ENCODE results near the gene NUDT8. TPM values are rescaled to one million over a fixed set of nuclear protein-coding genes. Genes with fewer than 3 reads are reported as not detected.

Gene NUDT8
- total and polyA plus RNA-seq, 10 of the 15 experiments (the other 5 are each of a cell fraction or from before 2014, with no cell fraction given) = 0.32 to 18.2 (median 9.8) TPM

DNA sequence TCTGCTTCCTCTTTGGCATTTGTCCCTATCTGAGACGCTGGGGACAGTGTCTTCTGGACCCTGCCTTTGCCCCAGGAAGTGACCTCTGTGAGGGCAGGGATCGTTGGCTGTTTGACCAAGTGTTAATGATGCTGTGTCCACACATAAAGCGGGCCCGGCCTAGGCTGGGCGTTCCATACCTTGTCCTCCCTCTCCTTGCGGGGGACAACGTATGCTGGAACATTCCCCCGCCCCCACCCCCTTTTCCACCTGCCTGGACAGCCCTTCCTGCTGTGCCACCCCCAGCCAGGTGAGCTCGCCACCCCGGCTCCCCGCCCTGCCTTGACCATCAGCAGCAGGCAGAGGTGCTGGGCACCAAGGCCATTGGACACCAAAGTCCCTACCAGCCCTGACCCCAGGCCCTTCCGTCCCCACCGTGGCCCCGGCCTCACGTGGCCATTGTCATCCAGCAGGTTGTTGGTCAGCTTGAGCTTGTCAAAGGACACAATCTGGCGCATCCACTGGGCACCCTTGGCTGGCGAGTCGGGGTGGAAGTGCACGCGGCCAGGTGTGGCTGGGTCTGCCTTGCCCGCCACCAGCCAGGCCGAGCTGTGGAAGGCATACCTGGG lies 4.1 kb upstream of the NUDT8 start (continued):
- TF ChIP-seq, protein P1, sequence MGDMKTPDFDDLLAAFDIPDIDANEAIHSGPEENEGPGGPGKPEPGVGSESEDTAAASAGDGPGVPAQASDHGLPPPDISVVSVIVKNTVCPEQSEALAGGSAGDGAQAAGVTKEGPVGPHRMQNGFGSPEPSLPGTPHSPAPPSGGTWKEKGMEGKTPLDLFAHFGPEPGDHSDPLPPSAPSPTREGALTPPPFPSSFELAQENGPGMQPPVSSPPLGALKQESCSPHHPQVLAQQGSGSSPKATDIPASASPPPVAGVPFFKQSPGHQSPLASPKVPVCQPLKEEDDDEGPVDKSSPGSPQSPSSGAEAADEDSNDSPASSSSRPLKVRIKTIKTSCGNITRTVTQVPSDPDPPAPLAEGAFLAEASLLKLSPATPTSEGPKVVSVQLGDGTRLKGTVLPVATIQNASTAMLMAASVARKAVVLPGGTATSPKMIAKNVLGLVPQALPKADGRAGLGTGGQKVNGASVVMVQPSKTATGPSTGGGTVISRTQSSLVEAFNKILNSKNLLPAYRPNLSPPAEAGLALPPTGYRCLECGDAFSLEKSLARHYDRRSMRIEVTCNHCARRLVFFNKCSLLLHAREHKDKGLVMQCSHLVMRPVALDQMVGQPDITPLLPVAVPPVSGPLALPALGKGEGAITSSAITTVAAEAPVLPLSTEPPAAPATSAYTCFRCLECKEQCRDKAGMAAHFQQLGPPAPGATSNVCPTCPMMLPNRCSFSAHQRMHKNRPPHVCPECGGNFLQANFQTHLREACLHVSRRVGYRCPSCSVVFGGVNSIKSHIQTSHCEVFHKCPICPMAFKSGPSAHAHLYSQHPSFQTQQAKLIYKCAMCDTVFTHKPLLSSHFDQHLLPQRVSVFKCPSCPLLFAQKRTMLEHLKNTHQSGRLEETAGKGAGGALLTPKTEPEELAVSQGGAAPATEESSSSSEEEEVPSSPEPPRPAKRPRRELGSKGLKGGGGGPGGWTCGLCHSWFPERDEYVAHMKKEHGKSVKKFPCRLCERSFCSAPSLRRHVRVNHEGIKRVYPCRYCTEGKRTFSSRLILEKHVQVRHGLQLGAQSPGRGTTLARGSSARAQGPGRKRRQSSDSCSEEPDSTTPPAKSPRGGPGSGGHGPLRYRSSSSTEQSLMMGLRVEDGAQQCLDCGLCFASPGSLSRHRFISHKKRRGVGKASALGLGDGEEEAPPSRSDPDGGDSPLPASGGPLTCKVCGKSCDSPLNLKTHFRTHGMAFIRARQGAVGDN (IDR thresholded peaks at IDR 0.05) = no peak
- TF ChIP-seq ZNF217 (IDR thresholded peaks at IDR 0.05) = no peak

DNA sequence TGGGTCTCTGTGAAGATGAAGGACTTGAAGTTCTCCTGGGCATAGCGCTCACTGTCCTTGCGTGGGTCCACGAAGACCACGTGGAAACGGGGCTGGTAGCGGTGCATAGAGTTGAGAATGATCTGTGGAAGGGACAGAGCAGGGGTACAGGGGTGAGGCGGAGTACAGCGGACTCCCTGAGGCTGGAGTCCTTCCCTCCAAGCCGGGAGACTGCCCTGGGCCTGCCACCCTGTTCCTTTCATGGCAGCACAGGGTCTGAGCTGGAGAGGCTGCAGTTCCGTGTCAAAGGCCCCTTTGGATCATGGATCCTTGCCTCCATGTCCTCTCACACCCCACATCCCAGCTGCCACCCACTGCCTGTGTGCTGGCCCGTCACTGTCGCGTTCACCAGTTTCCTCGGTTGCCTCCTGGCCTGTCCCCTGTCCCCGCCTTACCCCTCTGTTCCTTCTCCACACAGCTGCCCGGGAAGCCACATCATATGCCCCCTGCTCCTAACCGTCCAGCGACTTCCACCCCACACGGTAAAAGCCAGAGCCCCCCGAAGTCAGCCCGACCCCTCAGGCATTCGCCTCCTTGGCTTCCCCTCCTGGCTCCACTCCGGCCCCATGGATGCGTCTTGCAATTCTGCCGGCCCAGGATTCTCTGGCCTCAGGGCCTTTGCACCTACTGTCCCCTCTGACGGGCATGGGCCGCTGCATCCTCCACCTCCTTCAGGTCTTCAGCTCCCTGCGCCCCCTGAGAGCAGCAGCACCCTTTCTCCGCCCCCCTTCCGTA lies 3.4 kb upstream of the NUDT8 start:
- ChIA-PET POLR2A (no interaction called here), SMC1A (ENCODE audit: uncharacterized antibody, unreplicated experiment) (interaction anchor here (0.8 to 1.1 kb wide), 2 partner anchors 12 to 24 kb away, joined by 3 to 4 read pairs; no protein-coding TSS in a partner anchor), CTCF (interaction anchor here (1.2 to 2.0 kb wide), 3 partner anchors 11 to 26 kb away, joined by 4 to 12 read pairs (median 5); partner anchors contain the start of gene ACY3), RAD21 (ENCODE audit: unreplicated experiment) (interaction anchor here (0.6 kb wide), 1 partner anchor 270 kb away, joined by 3 read pairs; no protein-coding TSS in a partner anchor)
- Histone ChIP-seq H3K27ac (ENCODE audit: control insufficient read depth, insufficient read depth) (no peak overlapping the region), H3K9ac (ENCODE audit: control insufficient read depth, insufficient read depth, low read length) (no peak overlapping the region), H3K79me2 (ENCODE audit: control insufficient read depth, insufficient read depth, low read length) (no peaks in the 10 kb centered on the region), H4K20me1 (ENCODE audit: control insufficient read depth, insufficient read depth) (no peaks in the 10 kb centered on the region), H3K4me3 (no peak overlapping the region), H3K4me2 (ENCODE audit: control insufficient read depth, insufficient read depth) (no peak overlapping the region), H3K36me3 (ENCODE audit: control insufficient read depth in 2 of 2, insufficient read depth in 2 of 2, low read length in 1 of 2) (no peaks in the 10 kb centered on the region), H2AFZ (ENCODE audit: control insufficient read depth, low read depth, low read length) (no peak overlapping the region), H3K9me3 (replicated peaks; ENCODE audit: control insufficient read depth, insufficient read depth, low read length) (no peaks in the 10 kb centered on the region), H3K27me3 (replicated peaks in 1 of 2; ENCODE audit: control insufficient read depth in 2 of 2, insufficient read depth in 2 of 2, low read length in 1 of 2) (no peaks in the 10 kb centered on the region), H3K4me1 (ENCODE audit: control insufficient read depth, insufficient read depth, low read length) (peaks cover 21% of the 10 kb centered on the region)
- ATAC-seq (no peak), DNase-seq (ENCODE audit: low read depth, low spot score) (no peak), FAIRE-seq (no peak)
- intact Hi-C loops (cut with micrococcal nuclease; ENCODE audit: unreplicated experiment) = no loop called here
- WGBS (ENCODE audit: insufficient coverage, insufficient replicate concordance, low lambda C conversion rate, missing lambda C conversion rate) = 72% methylated on average over 30 of the region's 30 CpGs
- in situ Hi-C loops (cut with MboI) = no loop called here
- no TSS peak for BruUV-seq (replicated peaks)
- TF ChIP-seq WRNIP1 (IDR thresholded peaks at IDR 0.05; ENCODE audit: borderline replicate concordance, low read depth, low read length) = no peak
- TF ChIP-seq, protein P2, sequence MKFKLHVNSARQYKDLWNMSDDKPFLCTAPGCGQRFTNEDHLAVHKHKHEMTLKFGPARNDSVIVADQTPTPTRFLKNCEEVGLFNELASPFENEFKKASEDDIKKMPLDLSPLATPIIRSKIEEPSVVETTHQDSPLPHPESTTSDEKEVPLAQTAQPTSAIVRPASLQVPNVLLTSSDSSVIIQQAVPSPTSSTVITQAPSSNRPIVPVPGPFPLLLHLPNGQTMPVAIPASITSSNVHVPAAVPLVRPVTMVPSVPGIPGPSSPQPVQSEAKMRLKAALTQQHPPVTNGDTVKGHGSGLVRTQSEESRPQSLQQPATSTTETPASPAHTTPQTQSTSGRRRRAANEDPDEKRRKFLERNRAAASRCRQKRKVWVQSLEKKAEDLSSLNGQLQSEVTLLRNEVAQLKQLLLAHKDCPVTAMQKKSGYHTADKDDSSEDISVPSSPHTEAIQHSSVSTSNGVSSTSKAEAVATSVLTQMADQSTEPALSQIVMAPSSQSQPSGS (IDR thresholded peaks at IDR 0.05; ENCODE audit: low read length) = no peak
- TF ChIP-seq, protein P3, sequence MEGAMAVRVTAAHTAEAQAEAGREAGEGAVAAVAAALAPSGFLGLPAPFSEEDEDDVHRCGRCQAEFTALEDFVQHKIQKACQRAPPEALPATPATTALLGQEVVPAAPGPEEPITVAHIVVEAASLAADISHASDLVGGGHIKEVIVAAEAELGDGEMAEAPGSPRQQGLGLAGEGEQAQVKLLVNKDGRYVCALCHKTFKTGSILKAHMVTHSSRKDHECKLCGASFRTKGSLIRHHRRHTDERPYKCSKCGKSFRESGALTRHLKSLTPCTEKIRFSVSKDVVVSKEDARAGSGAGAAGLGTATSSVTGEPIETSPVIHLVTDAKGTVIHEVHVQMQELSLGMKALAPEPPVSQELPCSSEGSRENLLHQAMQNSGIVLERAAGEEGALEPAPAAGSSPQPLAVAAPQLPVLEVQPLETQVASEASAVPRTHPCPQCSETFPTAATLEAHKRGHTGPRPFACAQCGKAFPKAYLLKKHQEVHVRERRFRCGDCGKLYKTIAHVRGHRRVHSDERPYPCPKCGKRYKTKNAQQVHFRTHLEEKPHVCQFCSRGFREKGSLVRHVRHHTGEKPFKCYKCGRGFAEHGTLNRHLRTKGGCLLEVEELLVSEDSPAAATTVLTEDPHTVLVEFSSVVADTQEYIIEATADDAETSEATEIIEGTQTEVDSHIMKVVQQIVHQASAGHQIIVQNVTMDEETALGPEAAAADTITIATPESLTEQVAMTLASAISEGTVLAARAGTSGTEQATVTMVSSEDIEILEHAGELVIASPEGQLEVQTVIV (IDR thresholded peaks at IDR 0.05; ENCODE audit: borderline replicate concordance, partially characterized antibody) = no peak
- no peak for TF ChIP-seq CHD4 (IDR thresholded peaks at IDR 0.05)
- TF ChIP-seq, protein P4, sequence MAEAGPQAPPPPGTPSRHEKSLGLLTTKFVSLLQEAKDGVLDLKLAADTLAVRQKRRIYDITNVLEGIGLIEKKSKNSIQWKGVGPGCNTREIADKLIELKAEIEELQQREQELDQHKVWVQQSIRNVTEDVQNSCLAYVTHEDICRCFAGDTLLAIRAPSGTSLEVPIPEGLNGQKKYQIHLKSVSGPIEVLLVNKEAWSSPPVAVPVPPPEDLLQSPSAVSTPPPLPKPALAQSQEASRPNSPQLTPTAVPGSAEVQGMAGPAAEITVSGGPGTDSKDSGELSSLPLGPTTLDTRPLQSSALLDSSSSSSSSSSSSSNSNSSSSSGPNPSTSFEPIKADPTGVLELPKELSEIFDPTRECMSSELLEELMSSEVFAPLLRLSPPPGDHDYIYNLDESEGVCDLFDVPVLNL (IDR thresholded peaks at IDR 0.05; ENCODE audit: low read depth, low read length) = no peak
- TF ChIP-seq, protein P5, sequence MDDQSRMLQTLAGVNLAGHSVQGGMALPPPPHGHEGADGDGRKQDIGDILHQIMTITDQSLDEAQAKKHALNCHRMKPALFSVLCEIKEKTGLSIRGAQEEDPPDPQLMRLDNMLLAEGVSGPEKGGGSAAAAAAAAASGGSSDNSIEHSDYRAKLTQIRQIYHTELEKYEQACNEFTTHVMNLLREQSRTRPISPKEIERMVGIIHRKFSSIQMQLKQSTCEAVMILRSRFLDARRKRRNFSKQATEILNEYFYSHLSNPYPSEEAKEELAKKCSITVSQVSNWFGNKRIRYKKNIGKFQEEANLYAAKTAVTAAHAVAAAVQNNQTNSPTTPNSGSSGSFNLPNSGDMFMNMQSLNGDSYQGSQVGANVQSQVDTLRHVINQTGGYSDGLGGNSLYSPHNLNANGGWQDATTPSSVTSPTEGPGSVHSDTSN (IDR thresholded peaks at IDR 0.05; ENCODE audit: insufficient replicate concordance, low read depth, low read length) = no peak
- no peak for TF ChIP-seq CBX3 (IDR thresholded peaks at IDR 0.05; ENCODE audit: borderline replicate concordance, low read depth)
